ENCODE measurements around the gene CD59. TPM values are rescaled to one million over a fixed set of nuclear protein-coding genes. Genes with fewer than 3 reads are reported as not detected.

Gene CD59
- total and polyA plus RNA-seq, 2 of the 4 experiments (the other 2 are of a cell fraction): 765 to 1,140 TPM

DNA sequence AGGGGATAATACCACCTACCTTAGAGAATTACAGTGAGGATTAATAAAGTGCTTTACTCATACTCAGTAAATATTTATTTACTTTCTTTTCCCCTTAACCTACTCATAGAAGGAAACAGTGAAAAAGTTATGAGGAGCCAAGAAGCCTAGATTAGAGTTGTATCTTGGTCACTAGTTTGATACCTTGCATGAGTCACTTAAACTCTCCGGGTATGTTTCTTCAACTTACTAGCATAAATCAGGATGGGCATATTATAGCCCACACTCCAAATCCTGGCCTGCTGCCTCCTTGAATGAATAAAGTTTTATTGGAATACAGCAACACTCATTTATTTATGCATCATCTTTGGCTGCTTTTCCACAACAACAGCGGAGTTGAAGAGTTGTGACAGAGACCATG lies 29.9 kb upstream of the CD59 start:
- H3K27ac ChIP-seq (ENCODE audit: insufficient read depth, low read length): no peak overlapping the region
- no CpG with 5 or more reads among the region's 2 CpGs for WGBS, 2 experiments (ENCODE audit: extremely low coverage in 2 of 2, insufficient read length in 1 of 2)

More for the DNA sequence above, 29.9 kb upstream of the CD59 start:
- Histone ChIP-seq H3K4ac (ENCODE audit: low read depth, low read length) (no peak overlapping the region), H3K23ac (ENCODE audit: low read depth, low read length) (no peak overlapping the region), H4K5ac (ENCODE audit: low read depth, low read length) (no peak overlapping the region), H3K14ac (replicated peaks; ENCODE audit: low read depth, low read length) (no peak overlapping the region), H2BK5ac (ENCODE audit: low read depth, low read length, poor library complexity, severe bottlenecking) (no peak overlapping the region), H3K9me3 (ENCODE audit: control insufficient read depth, insufficient read depth, low read length) (no peaks in the 10 kb centered on the region), H4K91ac (ENCODE audit: insufficient read depth, low read depth, low read length) (no peak overlapping the region), H4K20me1 (ENCODE audit: insufficient read depth, low read length) (no peaks in the 10 kb centered on the region), H2BK20ac (ENCODE audit: low read depth, low read length) (no peak overlapping the region), H3K4me2 (ENCODE audit: low read depth, low read length) (no peak overlapping the region), H3K4me3 (ENCODE audit: insufficient read depth, low read depth, low read length) (no peak overlapping the region), H3K79me1 (ENCODE audit: low read depth in 1 of 2, low read length in 2 of 2) (peaks cover 5 to 8% of the 10 kb centered on the region in 2 experiments; a peak in 2 of 4 replicates), H3K36me3 (ENCODE audit: control insufficient read depth, insufficient read depth, low read length) (peaks cover 17% of the 10 kb centered on the region), H2AK9ac (replicated peaks; ENCODE audit: low read depth, low read length, poor library complexity) (no peak overlapping the region), H3K9ac (ENCODE audit: low read depth, low read length) (no peak overlapping the region), H3K27me3 (ENCODE audit: control insufficient read depth, insufficient read depth, low read length) (no peaks in the 10 kb centered on the region), H3K4me1 (ENCODE audit: control insufficient read depth, insufficient read depth, low read length) (peaks cover 2% of the 10 kb centered on the region; the same call in 1 of the 2 replicates), H2BK15ac (ENCODE audit: low read depth, low read length) (no peak overlapping the region), H3K56ac (ENCODE audit: extremely low read depth, insufficient read depth, low read length) (no peak overlapping the region), H4K8ac (ENCODE audit: low read depth in 2 of 2, low read length in 2 of 2) (no peak overlapping the region), H3K18ac (ENCODE audit: low read depth, low read length) (no peak overlapping the region), H2BK120ac (ENCODE audit: low read depth, low read length) (no peak overlapping the region), H2AFZ (replicated peaks; ENCODE audit: low read length, poor library complexity) (no peak overlapping the region), H3K9me1 (ENCODE audit: insufficient read depth, low read length) (peaks cover 6% of the 10 kb centered on the region; the same call in 1 of the 2 replicates), H2AK5ac (ENCODE audit: low read depth, low read length) (no peak overlapping the region)
- in situ Hi-C loops (cut with MboI; ENCODE audit: low sequenced_read_pairs): no loop called here
- no TSS peak for BruUV-seq (replicated peaks)
- DNase-seq (no peak), ATAC-seq (ENCODE audit: low read depth) (no peak)
- dilution Hi-C loops (cut with HindIII; ENCODE audit: low sequenced_read_pairs, unreplicated experiment): no loop called here
- CTCF ChIA-PET: no interaction called here
- intact Hi-C loops (cut with micrococcal nuclease): no loop called here
- TF ChIP-seq CTCF (conservative IDR thresholded peaks at IDR 0.05; ENCODE audit: low read depth, low read length) (no peak), NFE2L2 (IDR thresholded peaks at IDR 0.05; ENCODE audit: low read depth, low read length) (no peak), MAFK (IDR thresholded peaks at IDR 0.05; ENCODE audit: low read depth, low read length) (no peak), CEBPB (IDR thresholded peaks at IDR 0.05; ENCODE audit: low read depth, low read length) (no peak), RFX5 (IDR thresholded peaks at IDR 0.05; ENCODE audit: low read depth, low read length) (no peak), CHD1 (IDR thresholded peaks at IDR 0.05; ENCODE audit: low read depth, low read length) (no peak), SMC3 (IDR thresholded peaks at IDR 0.05; ENCODE audit: low read depth, low read length) (no peak), POLR2A (IDR thresholded peaks at IDR 0.05; ENCODE audit: low read depth, low read length) (no peak), USF2 (IDR thresholded peaks at IDR 0.05; ENCODE audit: low read depth, low read length) (no peak), RAD21 (IDR thresholded peaks at IDR 0.05; ENCODE audit: low read length) (no peak), BHLHE40 (IDR thresholded peaks at IDR 0.05; ENCODE audit: low read depth, low read length) (no peak), MXI1 (IDR thresholded peaks at IDR 0.05; ENCODE audit: borderline replicate concordance, low read depth, low read length) (no peak), RCOR1 (IDR thresholded peaks at IDR 0.05; ENCODE audit: insufficient replicate concordance, low read length) (no peak), MAZ (IDR thresholded peaks at IDR 0.05; ENCODE audit: borderline replicate concordance, low read depth, low read length) (no peak), FOS (IDR thresholded peaks at IDR 0.05; ENCODE audit: low read depth, low read length) (no peak)
- TF ChIP-seq, protein P1, sequence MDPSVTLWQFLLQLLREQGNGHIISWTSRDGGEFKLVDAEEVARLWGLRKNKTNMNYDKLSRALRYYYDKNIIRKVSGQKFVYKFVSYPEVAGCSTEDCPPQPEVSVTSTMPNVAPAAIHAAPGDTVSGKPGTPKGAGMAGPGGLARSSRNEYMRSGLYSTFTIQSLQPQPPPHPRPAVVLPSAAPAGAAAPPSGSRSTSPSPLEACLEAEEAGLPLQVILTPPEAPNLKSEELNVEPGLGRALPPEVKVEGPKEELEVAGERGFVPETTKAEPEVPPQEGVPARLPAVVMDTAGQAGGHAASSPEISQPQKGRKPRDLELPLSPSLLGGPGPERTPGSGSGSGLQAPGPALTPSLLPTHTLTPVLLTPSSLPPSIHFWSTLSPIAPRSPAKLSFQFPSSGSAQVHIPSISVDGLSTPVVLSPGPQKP (IDR thresholded peaks at IDR 0.05; ENCODE audit: borderline replicate concordance, low read depth, low read length): no peak
- POLR2A ChIA-PET (ENCODE audit: unreplicated experiment): no interaction called here
